ENCODE measurements around the gene CUL7. TPM values are rescaled to one million over a fixed set of nuclear protein-coding genes. Genes with fewer than 3 reads are reported as not detected.

Gene CUL7
- total and polyA plus RNA-seq, 2 experiments from 2014 or later = 21.8 to 54.1 TPM

DNA sequence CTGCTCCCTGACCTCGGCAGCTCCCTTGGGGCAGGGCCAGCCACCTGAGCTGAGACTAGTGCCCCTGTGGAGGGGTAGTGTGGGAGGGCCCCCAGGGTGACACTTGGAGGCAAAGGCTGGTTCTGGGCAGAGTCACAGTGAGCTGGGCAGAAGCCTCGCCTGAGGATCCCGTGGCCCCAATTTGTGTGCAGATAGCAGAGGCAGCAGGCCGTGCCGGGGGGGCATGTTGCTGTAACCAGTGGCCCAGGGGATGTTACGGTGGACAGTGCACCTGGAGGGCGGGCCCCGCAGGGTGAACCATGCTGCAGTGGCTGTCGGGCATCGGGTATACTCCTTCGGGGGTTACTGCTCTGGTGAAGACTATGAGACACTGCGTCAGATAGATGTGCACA, 36.7 kb downstream of the CUL7 start:
- Histone ChIP-seq H3F3A (ENCODE audit: insufficient read depth) (peaks cover 42% of the 10 kb centered on the region), H3K4me3 (peak overlapping the region; percentile 9; the same call in 1 of the 2 replicates), H3K79me2 (ENCODE audit: insufficient read depth) (peaks cover 84% of the 10 kb centered on the region), H3K27ac (no peak overlapping the region), H3K9me3 (ENCODE audit: low read depth) (no peaks in the 10 kb centered on the region), H3K9me2 (ENCODE audit: insufficient read depth) (no peaks in the 10 kb centered on the region), H3K27me3 (replicated peaks; ENCODE audit: insufficient read depth) (no peaks in the 10 kb centered on the region), H4K20me1 (ENCODE audit: insufficient read depth) (no peaks in the 10 kb centered on the region; the same call in 1 of the 2 replicates), H2AFZ (no peak overlapping the region), H3K4me2 (ENCODE audit: unreplicated experiment) (no peak overlapping the region), H3K36me3 (ENCODE audit: low read depth) (peaks cover 25% of the 10 kb centered on the region; the same call in 1 of the 2 replicates), H3K4me1 (ENCODE audit: insufficient read depth) (peaks cover 34% of the 10 kb centered on the region), H3K9ac (peak overlapping the region; percentile 58)
- no peak for TF ChIP-seq EZH2phosphoT487 (IDR thresholded peaks at IDR 0.05; ENCODE audit: insufficient read depth, low read depth)
- in situ Hi-C loops (cut with MboI) = no loop called here
- WGBS, 2 experiments (ENCODE audit: low coverage in 1 of 2, low lambda C conversion rate in 2 of 2, missing lambda C conversion rate in 2 of 2) = 85 to 93% methylated on average over 12 of the region's 12 CpGs
- no peak for DNase-seq

DNA sequence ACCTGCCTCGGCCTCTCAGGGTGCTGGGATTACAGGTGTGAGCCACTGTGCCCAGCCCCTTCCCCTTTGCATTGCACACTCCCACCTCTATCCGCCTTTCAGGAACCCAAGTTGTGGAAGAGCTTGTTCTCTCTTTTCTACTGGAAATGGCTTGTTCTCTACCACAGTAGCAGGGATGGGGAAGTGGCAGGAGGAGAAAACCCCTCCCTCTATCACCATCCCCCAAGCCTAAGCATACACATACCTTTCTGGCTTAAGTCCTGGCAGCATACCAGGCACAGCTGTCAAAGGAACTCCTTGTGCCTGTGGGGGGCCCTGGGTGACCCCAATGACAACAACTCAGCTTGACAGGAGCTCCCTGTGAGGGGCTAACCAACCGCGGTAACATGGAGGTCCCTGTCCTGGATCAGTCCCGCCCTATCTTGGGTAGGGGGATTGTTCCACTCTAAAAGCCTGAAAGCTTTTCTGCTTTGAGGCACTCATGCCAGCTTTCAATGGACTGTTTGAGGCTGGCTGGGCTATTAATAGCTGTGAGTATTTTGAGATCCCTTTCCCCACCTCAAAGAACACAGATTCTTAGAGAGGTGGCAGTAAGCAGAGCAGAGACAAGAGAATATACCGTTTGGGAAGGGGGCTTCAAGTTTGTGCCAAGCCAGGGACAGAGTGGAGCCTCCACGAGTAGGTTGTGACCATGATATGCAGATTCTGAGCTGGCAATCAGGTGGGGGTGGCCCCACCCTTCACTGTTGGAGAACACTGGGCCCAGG, 37.3 kb downstream of the CUL7 start:
- H2AFZ ChIP-seq = no peak overlapping the region
- 63 to 64% methylated on average over 7 of the region's 7 CpGs for WGBS, 2 experiments (ENCODE audit: low coverage in 1 of 2, low lambda C conversion rate in 2 of 2, missing lambda C conversion rate in 2 of 2)
- peaks cover 42% of the 10 kb centered on the region for H3F3A ChIP-seq (ENCODE audit: insufficient read depth)
- H3K9me2 ChIP-seq (ENCODE audit: insufficient read depth) = no peaks in the 10 kb centered on the region
- peak overlapping the region; percentile 9; the same call in 1 of the 2 replicates for H3K4me3 ChIP-seq
- no peaks in the 10 kb centered on the region for H3K9me3 ChIP-seq (ENCODE audit: low read depth)
- peaks cover 28% of the 10 kb centered on the region; the same call in 1 of the 2 replicates for H3K36me3 ChIP-seq (ENCODE audit: low read depth)
- DNase-seq = no peak
- no peak overlapping the region for H3K27ac ChIP-seq
- in situ Hi-C loops (cut with MboI) = no loop called here
- H3K9ac ChIP-seq = peak overlapping the region; percentile 58
- peaks cover 86% of the 10 kb centered on the region for H3K79me2 ChIP-seq (ENCODE audit: insufficient read depth)
- H4K20me1 ChIP-seq (ENCODE audit: insufficient read depth) = no peaks in the 10 kb centered on the region; the same call in 1 of the 2 replicates
- TF ChIP-seq EZH2 (IDR thresholded peaks at IDR 0.05; ENCODE audit: insufficient read depth, poor library complexity, severe bottlenecking) (no peak), EZH2phosphoT487 (IDR thresholded peaks at IDR 0.05; ENCODE audit: insufficient read depth, low read depth) (no peak)
- H3K4me2 ChIP-seq (ENCODE audit: unreplicated experiment) = peak overlapping the region; percentile 25
- H3K27me3 ChIP-seq (replicated peaks; ENCODE audit: insufficient read depth) = no peaks in the 10 kb centered on the region
- H3K4me1 ChIP-seq (ENCODE audit: insufficient read depth) = peaks cover 38% of the 10 kb centered on the region

DNA sequence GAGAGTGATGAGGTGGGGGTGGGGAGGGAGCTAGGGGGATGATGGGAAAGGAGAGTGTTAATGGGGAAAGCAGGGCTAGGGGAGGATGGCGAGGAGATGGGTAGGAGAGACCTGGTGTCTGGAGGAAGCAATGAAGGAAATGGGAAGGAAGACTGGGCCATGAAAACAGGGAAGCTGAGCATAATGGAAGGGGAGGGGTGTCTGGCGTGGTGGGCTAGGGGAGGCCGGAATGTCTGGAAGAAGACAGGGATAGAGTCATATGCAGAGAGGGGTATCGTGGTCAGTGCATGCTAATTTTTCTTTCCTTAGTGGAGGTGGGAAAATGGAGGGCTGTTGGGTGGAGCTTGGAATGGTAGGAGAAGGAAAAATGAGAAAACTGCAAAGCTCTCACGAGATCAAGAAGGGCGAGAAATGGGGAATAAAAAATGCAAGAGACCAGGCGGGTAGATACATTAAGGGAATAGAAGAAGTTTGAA, 39.2 kb downstream of the CUL7 start:
- TF ChIP-seq EZH2 (IDR thresholded peaks at IDR 0.05; ENCODE audit: insufficient read depth, poor library complexity, severe bottlenecking) = no peak
- no peak for TF ChIP-seq EZH2phosphoT487 (IDR thresholded peaks at IDR 0.05; ENCODE audit: insufficient read depth, low read depth)
- H3K79me2 ChIP-seq (ENCODE audit: insufficient read depth) = peaks cover 85% of the 10 kb centered on the region
- H3K27me3 ChIP-seq (replicated peaks; ENCODE audit: insufficient read depth) = no peaks in the 10 kb centered on the region
- H4K20me1 ChIP-seq (ENCODE audit: insufficient read depth) = no peaks in the 10 kb centered on the region; the same call in 1 of the 2 replicates
- H3F3A ChIP-seq (ENCODE audit: insufficient read depth) = peaks cover 34% of the 10 kb centered on the region
- H2AFZ ChIP-seq = peak overlapping the region; percentile 29; the same call in 1 of the 2 replicates
- H3K4me3 ChIP-seq = peak overlapping the region; percentile 90
- H3K27ac ChIP-seq = peak overlapping the region; percentile 76
- in situ Hi-C loops (cut with MboI) = no loop called here
- 0% methylated on average over 6 to 7 of the region's 7 CpGs for WGBS, 2 experiments (ENCODE audit: low coverage in 1 of 2, low lambda C conversion rate in 2 of 2, missing lambda C conversion rate in 2 of 2)
- H3K4me2 ChIP-seq (ENCODE audit: unreplicated experiment) = peak overlapping the region; percentile 86
- peak; percentile 81 for DNase-seq
- H3K36me3 ChIP-seq (ENCODE audit: low read depth) = peaks cover 22% of the 10 kb centered on the region; the same call in 1 of the 2 replicates
- peak overlapping the region; percentile 97 for H3K9ac ChIP-seq
- H3K9me3 ChIP-seq (ENCODE audit: low read depth) = no peaks in the 10 kb centered on the region
- no peaks in the 10 kb centered on the region for H3K9me2 ChIP-seq (ENCODE audit: insufficient read depth)
- H3K4me1 ChIP-seq (ENCODE audit: insufficient read depth) = peaks cover 32% of the 10 kb centered on the region

DNA sequence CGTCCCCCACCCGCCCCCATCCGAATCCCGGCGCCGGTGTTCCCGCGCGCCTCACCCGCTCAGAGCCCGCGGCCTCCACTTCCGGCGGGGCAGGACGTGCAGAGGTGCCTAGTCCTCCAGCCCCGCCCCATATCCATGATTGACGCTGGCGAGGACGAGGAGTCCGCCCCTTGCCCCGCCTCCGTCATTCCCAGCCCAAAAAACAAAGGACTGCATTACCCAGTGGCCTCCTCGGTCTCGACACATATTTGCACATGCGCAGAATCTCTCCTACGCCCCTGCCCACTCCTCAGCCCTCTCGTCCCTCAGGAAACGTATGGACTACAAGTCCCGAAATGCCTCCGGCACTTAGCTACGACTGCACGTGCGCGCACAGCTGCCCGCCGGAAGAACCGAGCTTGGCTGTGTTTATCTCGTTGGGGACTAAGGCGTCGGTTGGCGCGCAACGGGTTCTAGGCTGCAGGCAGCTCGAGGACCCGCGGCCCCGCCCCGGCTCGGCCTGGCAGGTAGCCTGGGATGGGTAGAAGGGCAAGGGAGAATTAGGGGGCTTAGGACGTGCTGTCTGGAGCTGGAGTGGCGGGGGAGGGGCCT, 39.7 kb downstream of the CUL7 start, which contains the start of the genes KLHDC3 and MEA1:
Gene KLHDC3 (plus strand): TSS at position 407 of the 591 bp plus-strand sequence. CDS start 2,944 bp downstream, outside the sequence.
Gene MEA1 (minus strand): TSS at position 104 of the 591 bp plus-strand sequence. CDS start 133 bp downstream, outside the sequence.
- H3K9ac ChIP-seq = peak within 1 kb of the TSS; percentile 97
- DNase-seq = peak; percentile 99
- peak within 1 kb of the TSS; percentile 90 for H3K4me3 ChIP-seq
- H3F3A ChIP-seq (ENCODE audit: insufficient read depth) = peaks cover 29% of the 10 kb centered on the region
- no peaks in the 10 kb centered on the region for H3K9me3 ChIP-seq (ENCODE audit: low read depth)
- peaks cover 32% of the 10 kb centered on the region for H3K4me1 ChIP-seq (ENCODE audit: insufficient read depth)
- peaks cover 79% of the 10 kb centered on the region for H3K79me2 ChIP-seq (ENCODE audit: insufficient read depth)
- peak within 1 kb of the TSS; percentile 94 for H3K4me2 ChIP-seq (ENCODE audit: unreplicated experiment)
- H3K36me3 ChIP-seq (ENCODE audit: low read depth) = peaks cover 17% of the 10 kb centered on the region; the same call in 1 of the 2 replicates
- 0 to 2% methylated on average over 46 to 51 of the region's 51 CpGs for WGBS, 2 experiments (ENCODE audit: low coverage in 1 of 2, low lambda C conversion rate in 2 of 2, missing lambda C conversion rate in 2 of 2)
- H3K27me3 ChIP-seq (replicated peaks; ENCODE audit: insufficient read depth) = no peaks in the 10 kb centered on the region
- H4K20me1 ChIP-seq (ENCODE audit: insufficient read depth) = no peaks in the 10 kb centered on the region; the same call in 1 of the 2 replicates
- no peak for TF ChIP-seq EZH2phosphoT487 (IDR thresholded peaks at IDR 0.05; ENCODE audit: insufficient read depth, low read depth)
- no peak for TF ChIP-seq EZH2 (IDR thresholded peaks at IDR 0.05; ENCODE audit: insufficient read depth, poor library complexity, severe bottlenecking)
- in situ Hi-C loops (cut with MboI) = no loop called here
- peak within 1 kb of the TSS; percentile 90 for H2AFZ ChIP-seq
- H3K9me2 ChIP-seq (ENCODE audit: insufficient read depth) = no peaks in the 10 kb centered on the region
- peak within 1 kb of the TSS; percentile 76 for H3K27ac ChIP-seq
